B cell (primary cell): ENCODE measurements around the gene SLC5A12. TPM values are rescaled to one million over a fixed set of nuclear protein-coding genes. Genes with fewer than 3 reads are reported as not detected.

ENCODE experiments used
- ATAC-seq: fragments of 200-7000 bp; cut with Tn5 transposase; one replicate; pipeline ENCODE4 v1.10.0; 2021; ENCODE audit warnings: low read depth, mild to moderate bottlenecking, moderate number of reproducible peaks, moderate library complexity
- CTCF ChIA-PET: fragments of 350-600 bp; sonication (Branson Sonifier 250); formaldehyde crosslinking; loops from one replicate; lab custom pipeline; 2021; ENCODE audit warnings: antibody characterized with exemption, inconsistent platforms; lab: Charles Lee
- POLR2A ChIA-PET: fragments of 350-600 bp; sonication (Branson Sonifier 250); formaldehyde crosslinking; loops from one replicate; lab custom pipeline; 2021; ENCODE audit warnings: antibody characterized with exemption; lab: Charles Lee
- DNase-seq: peaks from one replicate; pipeline ENCODE4 v3.0.0; 2013
- H2AFZ ChIP-seq: 2 replicates; pipeline ENCODE4 v1.6.1; 2012; ENCODE audit warnings: mild to moderate bottlenecking, low read depth, low read length; ENCODE audit not compliant: insufficient read depth, poor library complexity, severe bottlenecking
- H3K27ac ChIP-seq, 2 donors: 1 replicate in 1 of 2; 2 replicates in 1 of 2; pipeline ENCODE4 v1.5.1; 2012 to 2013; ENCODE audit warnings: low read length in 2 of 2, mild to moderate bottlenecking in 2 of 2, moderate library complexity in 1 of 2
- H3K27me3 ChIP-seq, 4 experiments: fragments of 200-600 bp in 1 of 4; sonication (generic) in 1 of 4; replicated peaks in 1 of 4; 1 replicate in 2 of 4; 2 replicates in 2 of 4; pipeline versions ENCODE4 v1.6.1 to v1.7.0; 2013 to 2016; ENCODE audit warnings: low read length in 3 of 4, mild to moderate bottlenecking in 2 of 4, mixed read lengths in 1 of 4, moderate library complexity in 1 of 4; ENCODE audit not compliant: insufficient read depth in 4 of 4, control insufficient read depth in 3 of 4; ENCODE audit errors: control extremely low read depth in 1 of 4
- H3K36me3 ChIP-seq, 2 experiments: replicated peaks in 1 of 2; 1 replicate in 1 of 2; 2 replicates in 1 of 2; pipeline versions ENCODE4 v1.6.1 to v1.7.1; 2013; ENCODE audit warnings: low read length in 1 of 2; ENCODE audit not compliant: insufficient read depth in 2 of 2, control insufficient read depth in 1 of 2; ENCODE audit errors: control extremely low read depth in 1 of 2, extremely low read depth in 1 of 2
- H3K4me1 ChIP-seq, 2 donors: fragments of 200-600 bp in 1 of 2; sonication (generic) in 1 of 2; 1 replicate in 1 of 2; 2 replicates in 1 of 2; pipeline versions ENCODE4 v1.5.1 to v1.6.1; 2013 to 2017; ENCODE audit warnings: low read length in 2 of 2; ENCODE audit not compliant: control insufficient read depth in 2 of 2, insufficient read depth in 2 of 2
- H3K4me2 ChIP-seq: replicated peaks from 2 replicates; pipeline ENCODE3; 2012; ENCODE audit warnings: mild to moderate bottlenecking, low read depth, low read length; ENCODE audit not compliant: poor library complexity, severe bottlenecking
- H3K4me3 ChIP-seq, 5 experiments: fragments of 200-600 bp in 1 of 5; sonication (generic) in 1 of 5; 1 replicate in 3 of 5; 2 replicates in 2 of 5; pipeline versions ENCODE4 v1.5.1 to v1.7.0; 2011 to 2016; ENCODE audit warnings: low read length in 4 of 5, mild to moderate bottlenecking in 4 of 5, low read depth in 2 of 5, control low read depth in 1 of 5, moderate library complexity in 1 of 5; ENCODE audit not compliant: insufficient read depth in 1 of 5; ENCODE audit errors: control extremely low read depth in 1 of 5, extremely low read depth in 1 of 5
- H3K79me2 ChIP-seq: fragments of 200-600 bp; sonication (generic); one replicate; pipeline ENCODE4 v1.6.0; 2016; ENCODE audit warnings: low read length; ENCODE audit not compliant: control insufficient read depth, insufficient read depth
- H3K9ac ChIP-seq: fragments of 200-600 bp; sonication (generic); 2 replicates; pipeline ENCODE4 v1.6.1; 2017; ENCODE audit warnings: mild to moderate bottlenecking, low read length, moderate library complexity
- H3K9me3 ChIP-seq, 3 donors: one replicate each; pipeline versions ENCODE4 v1.6.1 to v1.7.1; 2013; ENCODE audit warnings: low read length in 2 of 3; ENCODE audit not compliant: control insufficient read depth in 2 of 3, insufficient read depth in 1 of 3; ENCODE audit errors: control extremely low read depth in 1 of 3
- H4K20me1 ChIP-seq: 2 replicates; pipeline ENCODE4 v1.6.0; 2012; ENCODE audit warnings: mild to moderate bottlenecking, low read length; ENCODE audit not compliant: insufficient read depth, control insufficient read depth, poor library complexity, severe bottlenecking
- H3K27ac Mint-ChIP-seq: one replicate; pipeline ENCODE4 v1.8.0; 2021; ENCODE audit warnings: mixed read lengths
- H3K27me3 Mint-ChIP-seq: one replicate; pipeline ENCODE4 v1.8.0; 2021; ENCODE audit warnings: mixed read lengths
- H3K4me1 Mint-ChIP-seq: one replicate; pipeline ENCODE4 v1.8.0; 2021; ENCODE audit warnings: mixed read lengths
- H3K4me3 Mint-ChIP-seq: one replicate; pipeline ENCODE4 v1.8.0; 2021; ENCODE audit warnings: mixed read lengths
- H3K9me3 Mint-ChIP-seq: one replicate; pipeline ENCODE4 v1.8.0; 2022; ENCODE audit warnings: mixed read lengths; ENCODE audit not compliant: insufficient read depth
- EZH2 ChIP-seq: IDR thresholded peaks from 2 replicates; pipeline ENCODE4 v1.6.1; 2012; ENCODE audit warnings: borderline replicate concordance, low read depth, mild to moderate bottlenecking, moderate library complexity, low read length; ENCODE audit not compliant: insufficient read depth, poor library complexity, severe bottlenecking
- WGBS: methylation state at CpG from one replicate; pipeline ENCODE4 v1.1.5; 2013; ENCODE audit warnings: missing lambda C conversion rate; ENCODE audit not compliant: insufficient coverage; 5-methylcytosine and 5-hydroxymethylcytosine counted together
- intact Hi-C: fragments of 100-400 bp; cut with micrococcal nuclease; formaldehyde crosslinking; loops from one replicate; pipeline ENCODE4 v1.10.0; 2022
- polyA plus RNA-seq: library from polyadenylated mRNA; depleted of rRNA; stranded (reverse); fragments of >200 nt; gene quantifications from 2 replicates; pipeline ENCODE4 v1.2.3, GENCODE V29; 2012
- total RNA-seq, 2 donors: library from RNA; stranded (reverse); fragments of 120-200 nt in 1 of 2; gene quantifications; 1 replicate in 1 of 2; 2 replicates in 1 of 2; pipeline versions ENCODE4 v1.2.3 to v1.2.4, GENCODE V29; 2013 to 2022
- TF ChIP-seq, protein P1 (sequence below): fragments of 200-600 bp; IDR thresholded peaks from one replicate; pipeline ENCODE4 v1.8.0; 2022; ENCODE audit warnings: antibody characterized with exemption, mild to moderate bottlenecking

The SLC5A12 gene
- total and polyA plus RNA-seq, 2 donors (not counting 1 experiment from before 2014, with no cell fraction given), result not detected

DNA sequence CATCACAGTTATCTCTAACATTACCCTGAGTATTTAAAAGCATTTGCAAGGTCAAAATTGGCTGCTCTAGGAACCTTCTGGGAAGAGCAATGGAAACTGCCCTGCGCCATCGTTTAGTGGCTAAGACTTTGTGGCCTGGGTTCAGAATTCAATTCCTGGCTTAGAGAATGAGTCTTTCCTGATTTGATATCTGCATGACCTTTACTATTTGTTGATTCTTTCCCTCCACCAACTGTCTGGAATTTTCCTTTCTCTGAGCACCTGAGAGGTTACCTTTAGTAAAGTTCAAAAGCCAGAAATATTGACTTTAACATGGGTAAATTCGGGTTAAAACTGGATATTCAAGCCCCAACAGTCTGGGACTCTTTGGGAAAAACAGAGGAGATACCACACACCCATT, 43.0 kb upstream of the SLC5A12 start:
- no peaks in the 10 kb centered on the region for H3K79me2 ChIP-seq
- WGBS, result 100% methylated on average over 2 of the region's 3 CpGs
- no peaks in the 10 kb centered on the region for H3K4me1 ChIP-seq
- H2AFZ ChIP-seq, result no peak overlapping the region
- H3K27ac Mint-ChIP-seq, result no peak overlapping the region
- no peak overlapping the region for H3K9ac ChIP-seq
- TF ChIP-seq EZH2, result no peak
- TF ChIP-seq, protein P1, sequence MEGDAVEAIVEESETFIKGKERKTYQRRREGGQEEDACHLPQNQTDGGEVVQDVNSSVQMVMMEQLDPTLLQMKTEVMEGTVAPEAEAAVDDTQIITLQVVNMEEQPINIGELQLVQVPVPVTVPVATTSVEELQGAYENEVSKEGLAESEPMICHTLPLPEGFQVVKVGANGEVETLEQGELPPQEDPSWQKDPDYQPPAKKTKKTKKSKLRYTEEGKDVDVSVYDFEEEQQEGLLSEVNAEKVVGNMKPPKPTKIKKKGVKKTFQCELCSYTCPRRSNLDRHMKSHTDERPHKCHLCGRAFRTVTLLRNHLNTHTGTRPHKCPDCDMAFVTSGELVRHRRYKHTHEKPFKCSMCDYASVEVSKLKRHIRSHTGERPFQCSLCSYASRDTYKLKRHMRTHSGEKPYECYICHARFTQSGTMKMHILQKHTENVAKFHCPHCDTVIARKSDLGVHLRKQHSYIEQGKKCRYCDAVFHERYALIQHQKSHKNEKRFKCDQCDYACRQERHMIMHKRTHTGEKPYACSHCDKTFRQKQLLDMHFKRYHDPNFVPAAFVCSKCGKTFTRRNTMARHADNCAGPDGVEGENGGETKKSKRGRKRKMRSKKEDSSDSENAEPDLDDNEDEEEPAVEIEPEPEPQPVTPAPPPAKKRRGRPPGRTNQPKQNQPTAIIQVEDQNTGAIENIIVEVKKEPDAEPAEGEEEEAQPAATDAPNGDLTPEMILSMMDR, result no peak
- H4K20me1 ChIP-seq, result no peaks in the 10 kb centered on the region
- H3K9me3 Mint-ChIP-seq, result no peaks in the 10 kb centered on the region
- no peaks in the 10 kb centered on the region for H3K27me3 ChIP-seq
- H3K4me3 ChIP-seq, result no peak overlapping the region
- no peak for ATAC-seq
- H3K27me3 Mint-ChIP-seq, result no peaks in the 10 kb centered on the region
- H3K27ac ChIP-seq, result no peak overlapping the region
- no peaks in the 10 kb centered on the region for H3K36me3 ChIP-seq
- no peaks in the 10 kb centered on the region for H3K9me3 ChIP-seq
- POLR2A ChIA-PET, result no interaction called here
- CTCF ChIA-PET, result no interaction called here
- H3K4me2 ChIP-seq, result no peak overlapping the region
- no peaks in the 10 kb centered on the region for H3K4me1 Mint-ChIP-seq
- no peak overlapping the region for H3K4me3 Mint-ChIP-seq
- intact Hi-C loops, result no loop called here
- no peak for DNase-seq

DNA sequence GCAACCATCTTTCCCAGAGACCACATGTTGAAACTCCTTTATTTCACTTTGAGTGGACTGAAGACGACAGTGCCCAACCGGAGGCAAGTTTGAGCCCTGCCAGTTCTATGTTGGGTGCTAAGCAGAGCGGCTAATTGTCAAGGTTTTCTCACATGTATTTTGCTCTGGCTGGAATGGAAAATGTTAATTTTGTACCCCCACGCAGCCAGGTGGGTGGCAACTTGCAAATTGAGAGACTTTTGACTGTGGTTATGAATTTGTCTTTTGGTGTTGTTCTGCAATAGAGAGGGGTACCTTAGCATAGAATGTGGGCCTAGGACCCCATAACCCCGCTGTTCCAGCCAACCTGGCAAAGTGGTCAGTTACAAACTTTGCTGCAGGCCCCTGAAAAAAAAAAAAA, 42.5 kb upstream of the SLC5A12 start:
- no peak overlapping the region for H3K4me3 Mint-ChIP-seq
- CTCF ChIA-PET, result no interaction called here

More for the DNA sequence above, 42.5 kb upstream of the SLC5A12 start:
- H3K27ac Mint-ChIP-seq, result no peak overlapping the region
- 79% methylated on average over 5 of the region's 5 CpGs for WGBS
- no peaks in the 10 kb centered on the region for H3K27me3 ChIP-seq
- H3K4me1 Mint-ChIP-seq, result no peaks in the 10 kb centered on the region
- TF ChIP-seq EZH2, result no peak
- TF ChIP-seq, protein P1, result no peak
- no peak for ATAC-seq
- H3K27ac ChIP-seq, result no peak overlapping the region
- H2AFZ ChIP-seq, result no peak overlapping the region
- no peaks in the 10 kb centered on the region for H3K79me2 ChIP-seq
- no peaks in the 10 kb centered on the region for H3K36me3 ChIP-seq
- no peak overlapping the region for H3K4me3 ChIP-seq
- no peak overlapping the region for H3K9ac ChIP-seq
- H3K9me3 Mint-ChIP-seq, result no peaks in the 10 kb centered on the region
- H3K27me3 Mint-ChIP-seq, result no peaks in the 10 kb centered on the region
- H3K9me3 ChIP-seq, result no peaks in the 10 kb centered on the region
- DNase-seq, result no peak
- POLR2A ChIA-PET, result no interaction called here
- no peak overlapping the region for H3K4me2 ChIP-seq
- intact Hi-C loops, result no loop called here
- no peaks in the 10 kb centered on the region for H4K20me1 ChIP-seq
- H3K4me1 ChIP-seq, result no peaks in the 10 kb centered on the region
